Nephron (organoid): Measurements from ENCODE around the gene KRT76.
A peak's percentile ranks its signal among the peaks of the same experiment; 100 is the strongest.

Experiments used
- H3K27ac Mint-ChIP-seq, 3 experiments: 2 replicates each; pipeline ENCODE4 v1.8.0; 2020; ENCODE audit warnings: mixed read lengths in 3 of 3, mild to moderate bottlenecking in 2 of 3, moderate library complexity in 1 of 3
- H3K27me3 Mint-ChIP-seq: 2 replicates; pipeline ENCODE4 v1.8.0; 2021; ENCODE audit warnings: low read depth, mild to moderate bottlenecking, moderate library complexity, mixed read lengths
- H3K36me3 Mint-ChIP-seq: 2 replicates; pipeline ENCODE4 v1.8.0; 2020; ENCODE audit warnings: low read depth, mixed read lengths
- H3K4me1 Mint-ChIP-seq: 2 replicates; pipeline ENCODE4 v1.8.0; 2020; ENCODE audit warnings: mixed read lengths
- H3K4me3 Mint-ChIP-seq, 3 experiments: 2 replicates each; pipeline ENCODE4 v1.8.0; 2020; ENCODE audit warnings: mild to moderate bottlenecking in 3 of 3, mixed read lengths in 3 of 3, moderate library complexity in 2 of 3
- H3K9me3 Mint-ChIP-seq: 2 replicates; pipeline ENCODE4 v1.8.0; 2020; ENCODE audit warnings: mixed read lengths
- CTCF ChIP-seq, 3 experiments: fragments of 200-600 bp; sonication (generic); IDR thresholded peaks; one replicate each; pipeline ENCODE4 v1.5.0; 2021; ENCODE audit warnings: antibody characterized with exemption in 3 of 3; ENCODE audit not compliant: unreplicated experiment in 3 of 3

KRT76 gene

GRCh38 chr12:52821826-52822660 lies 44.9 kb upstream of the KRT76 start:
- Mint-ChIP-seq H3K27ac (no peak overlapping the region), H3K36me3 (no peaks in the 10 kb centered on the region), H3K9me3 (no peaks in the 10 kb centered on the region), H3K27me3 (peaks cover 9% of the 10 kb centered on the region), H3K4me1 (peaks cover 34% of the 10 kb centered on the region), H3K4me3 (no peak overlapping the region)
- TF ChIP-seq CTCF (IDR thresholded peaks at IDR 0.05; ENCODE audit: unreplicated experiment in 3 of 3) = no peak

- H3K4me1 Mint-ChIP-seq = peaks cover 34% of the 10 kb centered on the region
- TF ChIP-seq CTCF (IDR thresholded peaks at IDR 0.05; ENCODE audit: unreplicated experiment in 3 of 3) = no peak
- H3K9me3 Mint-ChIP-seq = no peaks in the 10 kb centered on the region
- no peak overlapping the region for H3K27ac Mint-ChIP-seq
- H3K4me3 Mint-ChIP-seq = no peak overlapping the region
- peaks cover 9% of the 10 kb centered on the region for H3K27me3 Mint-ChIP-seq
- no peaks in the 10 kb centered on the region for H3K36me3 Mint-ChIP-seq
These were observed 44.1 kb upstream of the KRT76 start for GRCh38 chr12:52821071-52821730.

- Mint-ChIP-seq H3K4me1 (peaks cover 34% of the 10 kb centered on the region), H3K27ac (peak overlapping the region in 1 of 3 experiments; percentile 12), H3K36me3 (no peaks in the 10 kb centered on the region), H3K4me3 (no peak overlapping the region), H3K27me3 (peaks cover 10% of the 10 kb centered on the region), H3K9me3 (no peaks in the 10 kb centered on the region)
- no peak for TF ChIP-seq CTCF (IDR thresholded peaks at IDR 0.05; ENCODE audit: unreplicated experiment in 3 of 3)
These were observed 43.4 kb upstream of the KRT76 start for GRCh38 chr12:52820521-52820920.

- Mint-ChIP-seq H3K4me3 (no peak overlapping the region), H3K4me1 (peaks cover 34% of the 10 kb centered on the region)
These were observed 42.8 kb upstream of the KRT76 start for GRCh38 chr12:52819731-52820510.

GRCh38 chr12:52818887-52819420 lies 41.8 kb upstream of the KRT76 start:
- no peaks in the 10 kb centered on the region for H3K36me3 Mint-ChIP-seq
- no peak overlapping the region for H3K4me3 Mint-ChIP-seq
- peaks cover 12% of the 10 kb centered on the region for H3K27me3 Mint-ChIP-seq
- no peak for TF ChIP-seq CTCF (IDR thresholded peaks at IDR 0.05; ENCODE audit: unreplicated experiment in 3 of 3)
- H3K27ac Mint-ChIP-seq = no peak overlapping the region
- H3K9me3 Mint-ChIP-seq = no peaks in the 10 kb centered on the region
- H3K4me1 Mint-ChIP-seq = peaks cover 40% of the 10 kb centered on the region

More at GRCh38 chr12:52819731-52820510, 42.8 kb upstream of the KRT76 start:
- Mint-ChIP-seq H3K27ac (peak overlapping the region in 1 of 3 experiments; percentile 12), H3K36me3 (no peaks in the 10 kb centered on the region), H3K27me3 (peaks cover 12% of the 10 kb centered on the region), H3K9me3 (no peaks in the 10 kb centered on the region)
- no peak for TF ChIP-seq CTCF (IDR thresholded peaks at IDR 0.05; ENCODE audit: unreplicated experiment in 3 of 3)
